Activated T-cell treated with anti-CD3 and anti-CD28 coated beads for 4 hours (primary cell): ENCODE data around the gene MCCC2.
"Not testable (repeated sequence)": the region's sequence is repeated elsewhere in the genome, so short reads cannot be mapped to it uniquely, and the experiment has no call there.

ENCODE experiments used
- DNase-seq: peaks from one replicate; pipeline ENCODE4 v3.0.0-alpha.2; 2020

Gene MCCC2

GRCh38 chr5:71663191-71663969 lies 76.2 kb downstream of the MCCC2 start:
- no peak for DNase-seq

- not testable (repeated sequence) for DNase-seq
Observed at GRCh38 chr5:71664615-71665014, 77.5 kb downstream of the MCCC2 start.

GRCh38 chr5:71666321-71666720 lies 79.2 kb downstream of the MCCC2 start:
- DNase-seq = no peak

GRCh38 chr5:71677977-71678376 lies 90.8 kb downstream of the MCCC2 start:
- DNase-seq = no peak

- no peak for DNase-seq
Observed at GRCh38 chr5:71679714-71680113, 92.6 kb downstream of the MCCC2 start.

GRCh38 chr5:71680510-71680909 lies 93.4 kb downstream of the MCCC2 start:
- no peak for DNase-seq

GRCh38 chr5:71681296-71681695 lies 94.2 kb downstream of the MCCC2 start:
- DNase-seq = no peak

- DNase-seq = no peak
Observed at GRCh38 chr5:71684309-71684708, 97.2 kb downstream of the MCCC2 start.

GRCh38 chr5:71693828-71694427 lies 106.8 kb downstream of the MCCC2 start:
- no peak for DNase-seq

GRCh38 chr5:71695071-71695470 lies 107.9 kb downstream of the MCCC2 start:
- no peak for DNase-seq

GRCh38 chr5:71695595-71695994 lies 108.5 kb downstream of the MCCC2 start:
- no peak for DNase-seq

GRCh38 chr5:71697967-71698366 lies 110.8 kb downstream of the MCCC2 start:
- DNase-seq = no peak

- DNase-seq = no peak
Observed at GRCh38 chr5:71699233-71699632, 112.1 kb downstream of the MCCC2 start.

GRCh38 chr5:71699751-71700150 lies 112.6 kb downstream of the MCCC2 start:
- DNase-seq = no peak

GRCh38 chr5:71700803-71701202 lies 113.7 kb downstream of the MCCC2 start:
- no peak for DNase-seq

GRCh38 chr5:71701407-71701806 lies 114.3 kb downstream of the MCCC2 start:
- DNase-seq = no peak

GRCh38 chr5:71703941-71704340 lies 116.8 kb downstream of the MCCC2 start:
- DNase-seq = no peak

- DNase-seq = no peak
Observed at GRCh38 chr5:71705421-71705820, 118.3 kb downstream of the MCCC2 start.

GRCh38 chr5:71706906-71707305 lies 119.8 kb downstream of the MCCC2 start:
- DNase-seq = no peak
